ENCODE data around the gene CYP26C1. TPM values are rescaled to one million over a fixed set of nuclear protein-coding genes. Genes with fewer than 3 reads are reported as not detected.

Gene CYP26C1
- polyA plus RNA-seq, 4 donors = 0.01 TPM; not detected in 3

GRCh38 chr10:93106631-93107072 is 46.1 kb downstream of the CYP26C1 start:
- H3K27me3 ChIP-seq (ENCODE audit: control insufficient read depth in 3 of 3, insufficient read depth in 3 of 3, low read length in 3 of 3) = no peaks in the 10 kb centered on the region
- DNase-seq (no peak), FAIRE-seq (no peak)
- H3K36me3 ChIP-seq (ENCODE audit: control insufficient read depth in 3 of 3, insufficient read depth in 2 of 3, low read depth in 1 of 3, low read length in 3 of 3) = no peaks in the 10 kb centered on the region
- 58 to 65% (median 61%) methylated on average over 2 of the region's 2 CpGs for WGBS, 3 donors
- H3K27ac ChIP-seq (ENCODE audit: low read depth in 1 of 3, low read length in 2 of 3) = no peak overlapping the region
- H3K9me3 ChIP-seq (ENCODE audit: control insufficient read depth in 2 of 2, insufficient read depth in 1 of 2, low read depth in 1 of 2, low read length in 1 of 2) = peaks cover 0 to 4% of the 10 kb centered on the region in 2 donors
- no peak overlapping the region for H3K4me3 ChIP-seq (ENCODE audit: low read depth in 1 of 3, low read length in 3 of 3)
- H3K4me1 ChIP-seq (ENCODE audit: control insufficient read depth in 3 of 3, insufficient read depth in 2 of 3, low read depth in 1 of 3, low read length in 2 of 3) = no peaks in the 10 kb centered on the region

DNA sequence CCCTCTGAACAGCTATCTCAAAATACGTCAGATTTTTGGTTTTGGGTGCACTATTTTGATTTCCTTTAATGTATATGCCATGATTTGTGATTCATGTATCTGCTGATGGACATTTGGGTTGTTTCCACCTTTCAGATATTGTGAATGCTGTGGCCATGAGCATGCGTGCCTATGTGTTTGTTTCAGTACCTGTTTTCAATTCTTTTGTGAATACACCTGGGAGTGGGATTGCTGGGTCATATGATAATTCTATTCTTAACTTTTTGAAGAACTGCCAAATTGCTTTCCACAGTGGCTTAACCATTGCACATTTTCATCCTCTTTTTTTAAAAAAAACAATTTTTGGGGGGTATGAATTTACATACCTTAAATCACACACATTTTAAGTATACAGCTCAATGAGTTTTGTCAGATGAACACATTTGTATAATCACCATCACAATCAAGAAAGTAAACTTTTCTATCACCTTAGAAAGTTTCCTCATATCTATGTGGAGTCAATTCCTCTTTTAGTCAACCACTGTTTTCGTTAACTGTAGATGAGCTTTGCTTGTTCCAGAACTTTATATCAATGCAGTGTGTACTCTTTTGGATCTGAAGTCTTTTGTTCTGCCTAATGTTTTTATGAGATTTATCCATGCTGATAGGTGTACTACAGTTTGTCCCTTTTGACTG is 50.0 kb downstream of the CYP26C1 start:
- WGBS, 3 donors = 79 to 90% (median 90%) methylated on average over 3 of the region's 3 CpGs
- H3K4me3 ChIP-seq (ENCODE audit: low read depth in 1 of 3, low read length in 3 of 3) = no peak overlapping the region
- no peak overlapping the region for H3K27ac ChIP-seq (ENCODE audit: low read depth in 1 of 3, low read length in 2 of 3)
- DNase-seq (no peak), FAIRE-seq (no peak)
- H3K27me3 ChIP-seq (ENCODE audit: control insufficient read depth in 3 of 3, insufficient read depth in 3 of 3, low read length in 3 of 3) = no peaks in the 10 kb centered on the region
- H3K9me3 ChIP-seq (ENCODE audit: control insufficient read depth in 2 of 2, insufficient read depth in 1 of 2, low read depth in 1 of 2, low read length in 1 of 2) = peaks cover 0 to 5% of the 10 kb centered on the region in 2 donors
- H3K36me3 ChIP-seq (ENCODE audit: control insufficient read depth in 3 of 3, insufficient read depth in 2 of 3, low read depth in 1 of 3, low read length in 3 of 3) = no peaks in the 10 kb centered on the region
- peaks cover 0 to 3% (median 0%) of the 10 kb centered on the region in 3 donors for H3K4me1 ChIP-seq (ENCODE audit: control insufficient read depth in 3 of 3, insufficient read depth in 2 of 3, low read depth in 1 of 3, low read length in 2 of 3)

GRCh38 chr10:93113042-93113441 is 52.4 kb downstream of the CYP26C1 start:
- peaks cover 0 to 2% of the 10 kb centered on the region in 2 donors for H3K9me3 ChIP-seq (ENCODE audit: control insufficient read depth in 2 of 2, insufficient read depth in 1 of 2, low read depth in 1 of 2, low read length in 1 of 2)
- FAIRE-seq (no peak), DNase-seq (peak; percentile 9 to 44)
- no peak overlapping the region for H3K27ac ChIP-seq (ENCODE audit: low read depth in 1 of 3, low read length in 2 of 3)
- peaks cover 0 to 4% (median 0%) of the 10 kb centered on the region in 3 donors for H3K4me1 ChIP-seq (ENCODE audit: control insufficient read depth in 3 of 3, insufficient read depth in 2 of 3, low read depth in 1 of 3, low read length in 2 of 3)
- WGBS, 3 donors = 43 to 65% (median 47%) methylated on average over 2 of the region's 2 CpGs
- H3K4me3 ChIP-seq (ENCODE audit: low read depth in 1 of 3, low read length in 3 of 3) = no peak overlapping the region
- no peaks in the 10 kb centered on the region for H3K36me3 ChIP-seq (ENCODE audit: control insufficient read depth in 3 of 3, insufficient read depth in 2 of 3, low read depth in 1 of 3, low read length in 3 of 3)
- no peaks in the 10 kb centered on the region for H3K27me3 ChIP-seq (ENCODE audit: control insufficient read depth in 3 of 3, insufficient read depth in 3 of 3, low read length in 3 of 3)

- H3K36me3 ChIP-seq (ENCODE audit: control insufficient read depth in 3 of 3, insufficient read depth in 2 of 3, low read depth in 1 of 3, low read length in 3 of 3) = no peaks in the 10 kb centered on the region
- DNase-seq = peak; percentile 64 to 66
- H3K27me3 ChIP-seq (ENCODE audit: control insufficient read depth in 3 of 3, insufficient read depth in 3 of 3, low read length in 3 of 3) = no peaks in the 10 kb centered on the region
- WGBS, 3 donors = 51 to 57% (median 53%) methylated on average over 4 of the region's 4 CpGs
- no peak overlapping the region for H3K27ac ChIP-seq (ENCODE audit: low read depth in 1 of 3, low read length in 2 of 3)
- no peak for FAIRE-seq
- H3K9me3 ChIP-seq (ENCODE audit: control insufficient read depth in 2 of 2, insufficient read depth in 1 of 2, low read depth in 1 of 2, low read length in 1 of 2) = peaks cover 0 to 2% of the 10 kb centered on the region in 2 donors
- H3K4me1 ChIP-seq (ENCODE audit: control insufficient read depth in 3 of 3, insufficient read depth in 2 of 3, low read depth in 1 of 3, low read length in 2 of 3) = peaks cover 0 to 4% (median 0%) of the 10 kb centered on the region in 3 donors
- no peak overlapping the region for H3K4me3 ChIP-seq (ENCODE audit: low read depth in 1 of 3, low read length in 3 of 3)
Observed at GRCh38 chr10:93115661-93116383, 55.2 kb downstream of the CYP26C1 start.

Other genes with a start within 250 kb of the CYP26C1 start
- gene EXOC6, start 212.3 kb upstream of the CYP26C1 start, polyA plus RNA-seq = 10 to 100 TPM in 2 of 4 donors, 1 to 10 TPM in 2; 6.7 to 17.5 (median 9.6) TPM
- gene CYP26A1, start 13.1 kb downstream of the CYP26C1 start, polyA plus RNA-seq = under 1 TPM in 2 of 4 donors, not detected in 2; 0.03 to 0.09 TPM